Mesendoderm (in vitro differentiated cells): ENCODE measurements around the gene SGTA.

Experiments
- DNase-seq: peaks from one replicate; pipeline ENCODE4 v3.0.0; 2013
- H2AK5ac ChIP-seq: 2 replicates; pipeline ENCODE4 v1.6.1; 2013; ENCODE audit warnings: low read length, inconsistent platforms
- H2BK120ac ChIP-seq: 2 replicates; pipeline ENCODE4 v1.6.1; 2013; ENCODE audit warnings: low read depth, mild to moderate bottlenecking, low read length, moderate library complexity, mixed read lengths
- H2BK15ac ChIP-seq: replicated peaks from 2 replicates; pipeline ENCODE4 v1.6.1; 2013; ENCODE audit warnings: low read depth, mild to moderate bottlenecking, moderate library complexity
- H2BK5ac ChIP-seq: 2 replicates; pipeline ENCODE4 v1.6.1; 2013; ENCODE audit warnings: low read length, inconsistent platforms
- H3K18ac ChIP-seq: 2 replicates; pipeline ENCODE4 v1.6.1; 2013; ENCODE audit warnings: mild to moderate bottlenecking, low read length, mixed read lengths
- H3K23ac ChIP-seq: one replicate; pipeline ENCODE4 v1.6.1; 2013; ENCODE audit warnings: low read length
- H3K27ac ChIP-seq: 2 replicates; pipeline ENCODE4 v1.5.1; 2013; ENCODE audit warnings: low read depth, mild to moderate bottlenecking, inconsistent platforms, low read length, moderate library complexity
- H3K27me3 ChIP-seq: 2 replicates; pipeline ENCODE4 v1.6.1; 2013; ENCODE audit warnings: low read length, control low read depth, mild to moderate bottlenecking, inconsistent platforms; ENCODE audit not compliant: insufficient read depth, poor library complexity
- H3K36me3 ChIP-seq: 2 replicates; pipeline ENCODE4 v1.6.1; 2013; ENCODE audit warnings: low read length, inconsistent platforms; ENCODE audit not compliant: control insufficient read depth, insufficient read depth
- H3K4ac ChIP-seq: one replicate; pipeline ENCODE4 v1.6.1; 2013; ENCODE audit warnings: low read depth, mild to moderate bottlenecking, low read length, moderate library complexity
- H3K4me1 ChIP-seq: 2 replicates; pipeline ENCODE4 v1.6.1; 2013; ENCODE audit warnings: low read depth, low read length, inconsistent platforms; ENCODE audit not compliant: control insufficient read depth
- H3K4me2 ChIP-seq: 2 replicates; pipeline ENCODE4 v1.6.1; 2013; ENCODE audit warnings: low read length
- H3K4me3 ChIP-seq: 2 replicates; pipeline ENCODE4 v1.5.1; 2013; ENCODE audit warnings: mild to moderate bottlenecking, low read length
- H3K56ac ChIP-seq: one replicate; pipeline ENCODE4 v1.6.1; 2013; ENCODE audit warnings: low read length
- H3K79me1 ChIP-seq: 2 replicates; pipeline ENCODE4 v1.6.1; 2013; ENCODE audit warnings: low read length, inconsistent platforms
- H3K79me2 ChIP-seq: 2 replicates; pipeline ENCODE4 v1.6.1; 2013; ENCODE audit warnings: mild to moderate bottlenecking, low read length; ENCODE audit not compliant: control insufficient read depth, insufficient read depth
- H3K9ac ChIP-seq: 2 replicates; pipeline ENCODE4 v1.6.1; 2013; ENCODE audit warnings: low read length, inconsistent platforms
- H4K5ac ChIP-seq: one replicate; pipeline ENCODE4 v1.6.1; 2013; ENCODE audit warnings: low read length
- H4K8ac ChIP-seq: one replicate; pipeline ENCODE4 v1.6.1; 2013; ENCODE audit warnings: low read depth, mild to moderate bottlenecking, control low read depth, low read length, moderate library complexity
- WGBS: extraction: QIAGEN DNeasy Blood & Tissue Kit; methylation state at CpG from one replicate; pipeline ENCODE4 v1.1.7; 2013; ENCODE audit warnings: low lambda C conversion rate, missing lambda C conversion rate; ENCODE audit not compliant: insufficient coverage; ENCODE audit errors: extremely low coverage; 5-methylcytosine and 5-hydroxymethylcytosine counted together

Gene SGTA

DNA sequence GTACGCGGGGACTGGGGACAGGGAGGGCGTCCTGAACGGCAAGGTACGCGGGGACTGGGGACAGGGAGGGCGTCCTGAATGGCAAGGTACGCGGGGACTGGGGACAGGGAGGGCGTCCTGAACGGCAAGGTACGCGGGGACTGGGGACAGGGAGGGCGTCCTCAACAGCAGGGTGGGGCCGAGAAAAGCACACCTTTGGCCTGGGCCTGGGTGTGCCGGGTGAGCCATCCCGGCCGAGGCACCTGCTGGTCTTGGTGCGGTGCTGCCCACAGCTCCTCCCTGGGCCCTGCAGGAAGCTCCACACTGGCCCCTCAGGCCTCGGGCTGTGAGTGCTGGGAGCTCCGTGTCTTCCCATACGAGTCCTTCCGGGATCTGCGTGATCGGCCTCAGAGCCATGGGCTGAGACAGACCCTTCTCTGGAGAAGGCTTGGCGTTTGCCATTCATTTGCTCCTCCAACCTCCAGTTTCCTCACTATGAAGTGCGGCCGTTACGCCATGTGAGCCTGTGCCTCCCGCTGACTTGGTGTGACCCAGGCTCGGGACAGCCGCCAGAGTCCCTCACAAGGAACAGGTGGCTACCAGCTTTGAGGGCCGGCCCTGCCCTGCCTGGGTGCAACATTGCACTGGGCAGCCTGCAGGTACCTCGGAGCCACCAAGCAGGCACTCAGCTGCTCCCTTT, 28.8 kb upstream of the SGTA start:
- H3K4me2 ChIP-seq, result no peak overlapping the region
- no peak for DNase-seq
- H4K5ac ChIP-seq, result no peak overlapping the region
- no peaks in the 10 kb centered on the region for H3K79me2 ChIP-seq
- peaks cover 3% of the 10 kb centered on the region for H3K36me3 ChIP-seq
- H3K4me1 ChIP-seq, result no peaks in the 10 kb centered on the region
- H3K79me1 ChIP-seq, result no peaks in the 10 kb centered on the region
- no peak overlapping the region for H4K8ac ChIP-seq
- H3K56ac ChIP-seq, result no peak overlapping the region
- H2BK15ac ChIP-seq, result no peak overlapping the region
- no peak overlapping the region for H3K27ac ChIP-seq
- WGBS, result no CpG with 5 or more reads among the region's 34 CpGs
- no peak overlapping the region for H3K4ac ChIP-seq
- H3K27me3 ChIP-seq, result no peaks in the 10 kb centered on the region
- H2BK5ac ChIP-seq, result no peak overlapping the region
- H3K4me3 ChIP-seq, result no peak overlapping the region
- H3K18ac ChIP-seq, result no peak overlapping the region
- no peak overlapping the region for H2AK5ac ChIP-seq
- no peak overlapping the region for H3K9ac ChIP-seq
- no peak overlapping the region for H2BK120ac ChIP-seq
- H3K23ac ChIP-seq, result no peak overlapping the region

DNA sequence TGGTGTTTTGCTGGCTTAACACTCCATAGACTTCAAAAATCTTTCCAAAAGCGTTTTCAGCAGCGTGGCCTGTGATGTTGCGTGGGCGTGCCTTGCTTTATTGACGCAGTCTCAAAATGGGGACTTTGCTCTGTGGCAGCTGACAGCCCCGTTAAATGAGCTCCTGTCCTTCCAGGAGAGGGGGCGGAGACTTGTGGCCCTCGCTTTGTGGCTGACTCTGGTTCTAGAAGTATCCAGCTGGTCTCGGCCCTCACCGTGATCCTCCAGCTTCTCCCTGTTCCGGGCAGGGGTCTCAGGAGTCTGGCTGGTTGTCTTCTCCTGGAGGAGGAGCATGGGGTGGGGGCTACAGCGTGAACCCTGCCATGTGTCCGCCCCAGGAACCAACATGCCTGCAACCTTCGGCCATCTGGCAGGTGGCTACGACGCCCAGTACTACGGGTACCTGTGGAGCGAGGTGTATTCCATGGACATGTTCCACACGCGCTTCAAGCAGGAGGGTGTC, 28.2 kb upstream of the SGTA start:
- Histone ChIP-seq H3K4me2 (no peak overlapping the region), H4K8ac (no peak overlapping the region), H2BK120ac (no peak overlapping the region), H3K27me3 (no peaks in the 10 kb centered on the region), H3K56ac (no peak overlapping the region), H2AK5ac (no peak overlapping the region), H3K4me1 (no peaks in the 10 kb centered on the region), H3K18ac (no peak overlapping the region), H2BK15ac (no peak overlapping the region), H3K79me2 (no peaks in the 10 kb centered on the region), H3K9ac (no peak overlapping the region), H4K5ac (no peak overlapping the region), H3K27ac (no peak overlapping the region), H3K79me1 (no peaks in the 10 kb centered on the region), H3K4ac (no peak overlapping the region), H3K23ac (no peak overlapping the region), H3K36me3 (peaks cover 6% of the 10 kb centered on the region), H3K4me3 (no peak overlapping the region), H2BK5ac (no peak overlapping the region)
- whole genome bisulfite sequencing, result no CpG with 5 or more reads among the region's 20 CpGs
- no peak for DNase-seq

DNA sequence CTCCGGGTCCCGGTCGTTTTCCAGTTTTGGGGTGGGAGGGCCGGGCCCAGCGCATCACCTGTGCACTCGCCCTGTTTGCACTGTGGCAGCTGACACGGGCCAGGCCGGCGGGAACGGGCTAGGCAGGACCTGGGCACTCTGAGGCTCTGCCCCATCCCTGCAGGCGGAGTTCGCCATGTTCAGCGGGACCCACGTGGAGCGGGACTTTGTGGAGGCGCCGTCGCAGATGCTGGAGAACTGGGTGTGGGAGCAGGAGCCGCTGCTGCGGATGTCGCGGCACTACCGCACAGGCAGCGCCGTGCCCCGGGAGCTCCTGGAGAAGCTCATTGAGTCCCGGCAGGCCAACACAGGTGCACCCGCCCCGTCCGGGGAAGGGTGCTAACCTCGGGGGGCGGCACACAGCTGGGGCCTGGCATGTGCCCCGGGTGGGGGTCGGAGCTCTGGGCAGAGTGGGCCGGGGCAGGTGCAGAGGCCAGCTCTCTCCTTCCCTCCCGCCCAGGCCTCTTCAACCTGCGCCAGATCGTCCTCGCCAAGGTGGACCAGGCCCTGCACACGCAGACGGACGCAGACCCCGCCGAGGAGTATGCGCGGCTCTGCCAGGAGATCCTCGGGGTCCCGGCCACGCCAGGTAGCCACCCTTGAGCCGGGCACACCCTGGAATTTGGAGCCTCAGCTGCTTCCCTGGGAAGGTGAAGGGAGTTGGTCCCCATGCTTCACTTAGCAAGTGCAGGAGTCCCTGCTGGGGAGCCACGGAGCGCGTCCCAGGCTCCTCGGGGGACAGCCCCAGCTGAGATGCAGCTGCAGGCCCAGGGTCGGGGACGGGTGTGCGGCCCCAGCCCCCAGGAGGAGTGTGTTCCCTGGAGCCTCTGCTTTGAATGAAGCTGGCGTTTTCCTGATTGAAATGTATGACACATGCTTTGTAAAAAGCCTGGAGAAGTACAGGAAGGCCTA, 27.3 kb upstream of the SGTA start:
- Histone ChIP-seq H4K5ac (no peak overlapping the region), H3K9ac (no peak overlapping the region), H3K79me2 (no peaks in the 10 kb centered on the region), H3K27ac (no peak overlapping the region), H3K4me2 (no peak overlapping the region), H3K4me1 (no peaks in the 10 kb centered on the region), H3K79me1 (no peaks in the 10 kb centered on the region), H2BK120ac (no peak overlapping the region), H4K8ac (no peak overlapping the region), H3K23ac (no peak overlapping the region), H3K36me3 (peaks cover 6% of the 10 kb centered on the region), H3K56ac (no peak overlapping the region), H3K4ac (no peak overlapping the region), H2BK15ac (no peak overlapping the region), H2AK5ac (no peak overlapping the region), H3K18ac (no peak overlapping the region), H2BK5ac (no peak overlapping the region), H3K4me3 (no peak overlapping the region), H3K27me3 (no peaks in the 10 kb centered on the region)
- WGBS, result no CpG with 5 or more reads among the region's 58 CpGs
- no peak for DNase-seq

DNA sequence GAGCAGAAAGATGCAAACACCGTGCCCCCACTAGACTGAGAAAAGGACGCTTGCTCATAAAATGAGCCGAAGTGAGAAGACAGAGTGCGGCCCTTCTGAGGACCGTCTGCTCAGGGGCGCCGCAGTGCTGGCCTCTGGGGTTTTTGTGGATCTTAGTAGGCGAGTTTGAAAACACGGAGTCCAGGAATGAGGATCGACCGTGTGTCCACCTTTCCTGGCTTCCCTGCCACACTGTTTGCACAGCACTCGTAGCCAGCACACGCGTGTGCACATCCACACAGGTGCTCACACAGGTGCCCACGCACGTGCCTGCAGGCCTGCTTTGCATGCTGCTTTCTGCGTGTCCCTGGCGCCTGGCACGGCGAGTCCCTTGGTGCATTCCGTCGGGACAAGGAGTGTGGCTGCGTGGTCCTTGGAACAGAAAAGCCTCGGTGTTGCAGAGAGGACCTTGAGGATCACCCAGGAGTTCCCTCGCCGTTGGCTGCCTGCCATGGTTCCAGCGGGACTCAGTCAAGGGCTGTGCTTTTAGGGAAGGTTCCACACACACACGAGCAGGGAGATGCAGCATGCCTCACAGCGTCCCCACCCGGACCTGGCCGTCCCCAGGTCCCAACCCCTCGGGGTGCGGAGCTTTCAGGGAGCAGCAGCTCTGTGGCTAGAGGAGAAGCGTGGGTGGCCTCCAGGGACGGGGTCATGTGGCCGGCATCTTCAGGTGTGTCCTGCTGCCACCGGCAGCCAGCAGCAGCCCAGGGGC, 26.5 kb upstream of the SGTA start:
- no peak overlapping the region for H3K27ac ChIP-seq
- no peak overlapping the region for H3K56ac ChIP-seq
- H3K4ac ChIP-seq, result no peak overlapping the region
- H2BK5ac ChIP-seq, result no peak overlapping the region
- H4K5ac ChIP-seq, result no peak overlapping the region
- H3K9ac ChIP-seq, result no peak overlapping the region
- H3K4me1 ChIP-seq, result no peaks in the 10 kb centered on the region
- no CpG with 5 or more reads among the region's 37 CpGs for WGBS
- H3K27me3 ChIP-seq, result no peaks in the 10 kb centered on the region
- no peak overlapping the region for H3K4me3 ChIP-seq
- H3K79me2 ChIP-seq, result no peaks in the 10 kb centered on the region
- no peak for DNase-seq
- no peaks in the 10 kb centered on the region for H3K79me1 ChIP-seq
- H3K36me3 ChIP-seq, result peaks cover 10% of the 10 kb centered on the region
- H3K4me2 ChIP-seq, result no peak overlapping the region
- H3K23ac ChIP-seq, result no peak overlapping the region
- no peak overlapping the region for H2AK5ac ChIP-seq
- H2BK15ac ChIP-seq, result no peak overlapping the region
- H2BK120ac ChIP-seq, result no peak overlapping the region
- H4K8ac ChIP-seq, result no peak overlapping the region
- no peak overlapping the region for H3K18ac ChIP-seq

DNA sequence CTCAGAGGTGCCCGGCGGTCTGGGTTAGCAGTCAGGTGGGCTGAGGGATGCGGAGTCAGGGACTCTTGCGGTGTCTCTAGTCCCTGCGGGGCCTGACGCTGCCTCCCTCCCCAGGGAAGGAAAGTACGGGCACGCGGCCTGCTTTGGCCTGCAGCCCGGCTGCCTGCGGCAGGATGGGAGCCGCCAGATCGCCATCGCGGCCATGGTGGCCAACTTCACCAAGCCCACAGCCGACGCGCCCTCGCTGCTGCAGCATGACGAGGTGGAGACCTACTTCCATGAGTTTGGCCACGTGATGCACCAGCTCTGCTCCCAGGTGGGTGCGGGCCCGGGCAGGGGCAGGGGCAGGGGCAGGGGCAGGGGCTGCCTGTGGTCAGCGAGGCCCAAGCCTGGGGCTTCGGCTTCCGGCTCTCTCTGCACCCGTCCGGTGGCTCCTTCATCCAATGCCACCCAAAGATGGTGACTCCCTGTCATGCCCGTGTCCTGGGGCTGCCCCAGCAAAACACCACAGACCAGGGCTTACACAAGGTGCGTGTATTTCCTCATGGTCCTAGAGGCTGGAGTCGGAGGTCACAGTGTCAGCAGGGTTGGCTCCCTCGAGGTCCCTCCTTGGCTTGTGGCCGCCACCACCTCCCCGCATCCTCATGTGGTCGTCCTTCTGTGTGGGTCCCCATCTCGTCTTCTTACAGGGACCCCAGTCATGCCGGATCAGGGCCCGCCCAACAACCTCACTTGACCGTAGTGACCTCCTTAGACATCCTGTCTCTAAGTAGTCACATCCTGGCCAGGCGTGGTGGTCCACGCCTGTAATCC, 25.3 kb upstream of the SGTA start:
- Histone ChIP-seq H3K27me3 (no peaks in the 10 kb centered on the region), H3K79me1 (no peaks in the 10 kb centered on the region), H3K56ac (no peak overlapping the region), H3K23ac (no peak overlapping the region), H3K4ac (no peak overlapping the region), H2BK15ac (no peak overlapping the region), H2BK5ac (no peak overlapping the region), H3K27ac (no peak overlapping the region), H3K18ac (no peak overlapping the region), H3K4me2 (no peak overlapping the region), H2AK5ac (no peak overlapping the region), H3K9ac (no peak overlapping the region), H3K4me1 (no peaks in the 10 kb centered on the region), H2BK120ac (no peak overlapping the region), H3K79me2 (no peaks in the 10 kb centered on the region), H3K36me3 (peaks cover 10% of the 10 kb centered on the region), H4K5ac (no peak overlapping the region), H4K8ac (no peak overlapping the region), H3K4me3 (no peak overlapping the region)
- DNase-seq, result no peak
- no CpG with 5 or more reads among the region's 41 CpGs for WGBS
